IPS-18a (cell line): ENCODE results near the gene CAMKMT.

Experiments used
- H3K27ac ChIP-seq: one replicate; pipeline ENCODE4 v1.5.1; 2013; ENCODE audit warnings: low read length
- H3K27me3 ChIP-seq: one replicate; pipeline ENCODE4 v1.6.1; 2013; ENCODE audit warnings: mild to moderate bottlenecking, low read length; ENCODE audit not compliant: control insufficient read depth, insufficient read depth
- H3K36me3 ChIP-seq: one replicate; pipeline ENCODE4 v1.6.1; 2013; ENCODE audit warnings: low read depth, low read length; ENCODE audit not compliant: control insufficient read depth
- H3K4me1 ChIP-seq: one replicate; pipeline ENCODE4 v1.6.1; 2013; ENCODE audit warnings: low read depth, low read length; ENCODE audit not compliant: control insufficient read depth
- H3K4me3 ChIP-seq: one replicate; pipeline ENCODE4 v1.5.1; 2013; ENCODE audit warnings: low read length
- H3K9ac ChIP-seq: one replicate; pipeline ENCODE4 v1.6.1; 2013; ENCODE audit warnings: mild to moderate bottlenecking, low read length, moderate library complexity
- H3K9me3 ChIP-seq: one replicate; pipeline ENCODE4 v1.6.1; 2013; ENCODE audit warnings: low read depth, low read length; ENCODE audit not compliant: control insufficient read depth

The CAMKMT gene

GRCh38 chr2:44635725-44636124 is 274.0 kb downstream of the CAMKMT start:
- H3K9ac ChIP-seq = no peak overlapping the region
- H3K4me3 ChIP-seq = no peak overlapping the region
- no peaks in the 10 kb centered on the region for H3K36me3 ChIP-seq
- peaks cover 5% of the 10 kb centered on the region for H3K9me3 ChIP-seq
- no peak overlapping the region for H3K27ac ChIP-seq
- H3K4me1 ChIP-seq = peaks cover 11% of the 10 kb centered on the region
- H3K27me3 ChIP-seq = no peaks in the 10 kb centered on the region

- Histone ChIP-seq H3K27me3 (no peaks in the 10 kb centered on the region), H3K4me3 (no peak overlapping the region), H3K9me3 (no peaks in the 10 kb centered on the region), H3K9ac (peak overlapping the region; percentile 1), H3K36me3 (no peaks in the 10 kb centered on the region), H3K27ac (no peak overlapping the region), H3K4me1 (peaks cover 11% of the 10 kb centered on the region)
Measured at GRCh38 chr2:44638649-44639048, 276.9 kb downstream of the CAMKMT start.

- no peak overlapping the region for H3K4me3 ChIP-seq
- H3K9me3 ChIP-seq = no peaks in the 10 kb centered on the region
- H3K36me3 ChIP-seq = no peaks in the 10 kb centered on the region
- H3K4me1 ChIP-seq = peaks cover 11% of the 10 kb centered on the region
- no peak overlapping the region for H3K27ac ChIP-seq
- H3K9ac ChIP-seq = no peak overlapping the region
- H3K27me3 ChIP-seq = no peaks in the 10 kb centered on the region
Measured at GRCh38 chr2:44639399-44639798, 277.7 kb downstream of the CAMKMT start.

GRCh38 chr2:44642123-44642857 is 280.5 kb downstream of the CAMKMT start:
- no peaks in the 10 kb centered on the region for H3K27me3 ChIP-seq
- H3K27ac ChIP-seq = no peak overlapping the region
- H3K9ac ChIP-seq = no peak overlapping the region
- no peaks in the 10 kb centered on the region for H3K9me3 ChIP-seq
- H3K36me3 ChIP-seq = no peaks in the 10 kb centered on the region
- no peak overlapping the region for H3K4me3 ChIP-seq
- peaks cover 20% of the 10 kb centered on the region for H3K4me1 ChIP-seq

GRCh38 chr2:44645937-44646336 is 284.2 kb downstream of the CAMKMT start:
- Histone ChIP-seq H3K36me3 (no peaks in the 10 kb centered on the region), H3K4me1 (peaks cover 13% of the 10 kb centered on the region), H3K27me3 (no peaks in the 10 kb centered on the region), H3K4me3 (no peak overlapping the region), H3K27ac (no peak overlapping the region), H3K9ac (no peak overlapping the region), H3K9me3 (no peaks in the 10 kb centered on the region)

GRCh38 chr2:44649381-44649780 is 287.6 kb downstream of the CAMKMT start:
- no peak overlapping the region for H3K4me3 ChIP-seq
- H3K27ac ChIP-seq = no peak overlapping the region
- no peak overlapping the region for H3K9ac ChIP-seq

GRCh38 chr2:44650796-44651195 is 289.0 kb downstream of the CAMKMT start:
- no peaks in the 10 kb centered on the region for H3K9me3 ChIP-seq
- H3K4me3 ChIP-seq = no peak overlapping the region
- H3K9ac ChIP-seq = no peak overlapping the region
- peaks cover 32% of the 10 kb centered on the region for H3K4me1 ChIP-seq
- no peaks in the 10 kb centered on the region for H3K36me3 ChIP-seq
- no peaks in the 10 kb centered on the region for H3K27me3 ChIP-seq
- H3K27ac ChIP-seq = no peak overlapping the region

More at GRCh38 chr2:44649381-44649780, 287.6 kb downstream of the CAMKMT start:
- Histone ChIP-seq H3K27me3 (no peaks in the 10 kb centered on the region), H3K4me1 (peaks cover 27% of the 10 kb centered on the region), H3K9me3 (no peaks in the 10 kb centered on the region), H3K36me3 (no peaks in the 10 kb centered on the region)

GRCh38 chr2:44651974-44652373 is 290.2 kb downstream of the CAMKMT start:
- H3K9me3 ChIP-seq = no peaks in the 10 kb centered on the region
- H3K4me3 ChIP-seq = no peak overlapping the region
- H3K36me3 ChIP-seq = no peaks in the 10 kb centered on the region

GRCh38 chr2:44652701-44653100 is 291.0 kb downstream of the CAMKMT start:
- H3K4me3 ChIP-seq = no peak overlapping the region
- peaks cover 34% of the 10 kb centered on the region for H3K4me1 ChIP-seq
- no peaks in the 10 kb centered on the region for H3K36me3 ChIP-seq
- H3K27me3 ChIP-seq = no peaks in the 10 kb centered on the region
- no peak overlapping the region for H3K27ac ChIP-seq
- no peaks in the 10 kb centered on the region for H3K9me3 ChIP-seq
- no peak overlapping the region for H3K9ac ChIP-seq

More at GRCh38 chr2:44651974-44652373, 290.2 kb downstream of the CAMKMT start:
- H3K4me1 ChIP-seq = peaks cover 38% of the 10 kb centered on the region
- H3K27ac ChIP-seq = no peak overlapping the region
- H3K9ac ChIP-seq = no peak overlapping the region
- H3K27me3 ChIP-seq = no peaks in the 10 kb centered on the region

- Histone ChIP-seq H3K36me3 (no peaks in the 10 kb centered on the region), H3K27me3 (no peaks in the 10 kb centered on the region), H3K27ac (no peak overlapping the region), H3K4me3 (no peak overlapping the region), H3K9ac (no peak overlapping the region), H3K9me3 (no peaks in the 10 kb centered on the region), H3K4me1 (peaks cover 32% of the 10 kb centered on the region)
Measured at GRCh38 chr2:44655401-44655864, 293.7 kb downstream of the CAMKMT start.

- Histone ChIP-seq H3K9ac (no peak overlapping the region), H3K9me3 (no peaks in the 10 kb centered on the region), H3K4me1 (peaks cover 32% of the 10 kb centered on the region), H3K27me3 (no peaks in the 10 kb centered on the region), H3K4me3 (no peak overlapping the region), H3K36me3 (no peaks in the 10 kb centered on the region), H3K27ac (no peak overlapping the region)
Measured at GRCh38 chr2:44656460-44656859, 294.7 kb downstream of the CAMKMT start.

GRCh38 chr2:44663471-44664073 is 301.8 kb downstream of the CAMKMT start:
- H3K9ac ChIP-seq = no peak overlapping the region
- H3K4me1 ChIP-seq = no peaks in the 10 kb centered on the region
- no peaks in the 10 kb centered on the region for H3K36me3 ChIP-seq
- no peaks in the 10 kb centered on the region for H3K27me3 ChIP-seq
- H3K9me3 ChIP-seq = no peaks in the 10 kb centered on the region
- no peak overlapping the region for H3K27ac ChIP-seq
- H3K4me3 ChIP-seq = no peak overlapping the region
